HepG2 (cell line): ENCODE results near the gene JPH2. TPM values are rescaled to one million over a fixed set of nuclear protein-coding genes. Genes with fewer than 3 reads are reported as not detected.

Source experiments
- ATAC-seq: fragments of 200-7000 bp; cut with Tn5 transposase; 3 replicates; pipeline ENCODE4 v1.9.1; 2020; ENCODE audit warnings: mild to moderate bottlenecking, moderate library complexity
- BruUV-seq: library from RNA; stranded (reverse); fragments of 400-500 nt; replicated peaks from 2 replicates; lab custom pipeline; 2021; lab: Mats Ljungman, UMichigan
- CTCF ChIA-PET: fragments of 300-600 bp; formaldehyde crosslinking; extraction: SDS; loops from one replicate; lab custom pipeline; 2021; ENCODE audit warnings: low total read pairs, inconsistent platforms, low intra/inter-chr PET ratio; lab: Yijun Ruan, JAX
- POLR2A ChIA-PET: fragments of 350-600 bp; sonication (Branson Sonifier 250); formaldehyde crosslinking; loops from one replicate; lab custom pipeline; 2020; ENCODE audit warnings: antibody characterized with exemption, inconsistent platforms; lab: Yijun Ruan, JAX
- DNase-seq: peaks from one replicate; pipeline ENCODE4 v3.0.0-alpha.2; 2015; ENCODE audit warnings: low spot score
- FAIRE-seq: peaks from 3 replicates; lab custom pipeline; 2011; peaks lifted over from hg19 to GRCh38; lab: Jason Lieb, UNC
- H2AFZ ChIP-seq: one replicate; pipeline ENCODE4 v1.6.1; 2011; ENCODE audit warnings: low read length, inconsistent platforms
- H3K27ac ChIP-seq: fragments of 300-600 bp; 3 replicates; pipeline ENCODE4 v1.8.0; 2011; ENCODE audit warnings: mixed run types, mild to moderate bottlenecking, mixed read lengths, low read length, inconsistent platforms; ENCODE audit not compliant: insufficient read depth; ENCODE audit errors: extremely low read length
- H3K27me3 ChIP-seq, 2 experiments: fragments of 200-600 bp in 1 of 2; 2 replicates in 1 of 2; 3 replicates in 1 of 2; pipeline versions ENCODE4 v1.6.0 to v1.8.0; 2011; ENCODE audit warnings: low read length in 2 of 2, mild to moderate bottlenecking in 2 of 2, moderate library complexity in 2 of 2, inconsistent platforms in 1 of 2; ENCODE audit not compliant: insufficient read depth in 2 of 2, control insufficient read depth in 1 of 2
- H3K36me3 ChIP-seq, 2 experiments: fragments of 200-600 bp in 1 of 2; replicated peaks in 1 of 2; 2 replicates in 1 of 2; 3 replicates in 1 of 2; pipeline versions ENCODE4 v1.5.1 to v1.8.0; 2011; ENCODE audit warnings: low read length in 2 of 2, inconsistent platforms in 1 of 2; ENCODE audit not compliant: insufficient read depth in 2 of 2, control insufficient read depth in 1 of 2
- H3K4me1 ChIP-seq: 2 replicates; pipeline ENCODE4 v1.5.1; 2012; ENCODE audit warnings: low read length, inconsistent platforms; ENCODE audit not compliant: insufficient read depth
- H3K4me2 ChIP-seq: 2 replicates; pipeline ENCODE4 v1.6.0; 2011; ENCODE audit warnings: low read depth, low read length, inconsistent platforms
- H3K4me3 ChIP-seq, 3 experiments: fragments of 200-600 bp in 1 of 3; sonication (generic), shearing (Covaris generic) in 1 of 3; replicated peaks in 1 of 3; 2 replicates each; pipeline ENCODE4 v1.5.1; 2011 to 2016; ENCODE audit warnings: low read length in 3 of 3, inconsistent platforms in 2 of 3, low read depth in 2 of 3, mild to moderate bottlenecking in 2 of 3, control low read depth in 1 of 3, mixed read lengths in 1 of 3; ENCODE audit not compliant: insufficient read depth in 1 of 3
- H3K79me2 ChIP-seq: one replicate; pipeline ENCODE4 v1.6.1; 2011; ENCODE audit warnings: low read length, inconsistent platforms; ENCODE audit not compliant: insufficient read depth
- H3K9ac ChIP-seq: 2 replicates; pipeline ENCODE4 v1.6.0; 2011; ENCODE audit warnings: mild to moderate bottlenecking, low read depth, low read length, inconsistent platforms; ENCODE audit not compliant: insufficient read depth
- H3K9me3 ChIP-seq: 2 replicates; pipeline ENCODE4 v1.5.1; 2012; ENCODE audit warnings: mild to moderate bottlenecking, low read length
- H4K20me1 ChIP-seq: 2 replicates; pipeline ENCODE4 v1.6.0; 2011; ENCODE audit warnings: inconsistent platforms, mild to moderate bottlenecking, low read length, moderate library complexity; ENCODE audit not compliant: insufficient read depth
- ADNP ChIP-seq: sonication (generic); formaldehyde crosslinking; IDR thresholded peaks from 2 replicates; pipeline ENCODE4 v1.4.0; 2020; ENCODE audit warnings: missing genetic modification reagents
- EZH2 ChIP-seq: conservative IDR thresholded peaks from 2 replicates; pipeline ENCODE4 v1.6.1; 2012; ENCODE audit warnings: mild to moderate bottlenecking, low read depth, low read length, moderate library complexity
- FOXK2 ChIP-seq: fragments of 450-650 bp; IDR thresholded peaks from 2 replicates; pipeline ENCODE4 v1.6.1; 2016
- HNRNPLL ChIP-seq: fragments of 200-400 bp; formaldehyde crosslinking; IDR thresholded peaks from 2 replicates; pipeline ENCODE4 v1.6.1; 2017; ENCODE audit warnings: mild to moderate bottlenecking, low read depth, low read length; ENCODE audit not compliant: poor library complexity, severe bottlenecking
- HNRNPUL1 ChIP-seq: fragments of 200-400 bp; formaldehyde crosslinking; IDR thresholded peaks from 2 replicates; pipeline ENCODE4 v1.6.1; 2017; ENCODE audit warnings: low read depth, mild to moderate bottlenecking, low read length, moderate library complexity
- MXI1 ChIP-seq: IDR thresholded peaks from 3 replicates; pipeline ENCODE4 v1.6.1; 2012; ENCODE audit warnings: low read depth, low read length, inconsistent platforms, borderline replicate concordance
- SMAD1 ChIP-seq: sonication (generic); formaldehyde crosslinking; IDR thresholded peaks from 2 replicates; pipeline ENCODE4 v1.4.0; 2020; ENCODE audit warnings: missing genetic modification reagents, low read depth, mild to moderate bottlenecking, borderline replicate concordance
- SRSF1 ChIP-seq: fragments of 200-400 bp; formaldehyde crosslinking; optimal IDR thresholded peaks from 2 replicates; pipeline ENCODE3; 2017; ENCODE audit warnings: mild to moderate bottlenecking, low read depth, low read length, moderate library complexity
- ZBTB14 ChIP-seq: sonication (generic); formaldehyde crosslinking; IDR thresholded peaks from 2 replicates; pipeline ENCODE4 v1.4.0; 2020; ENCODE audit warnings: missing genetic modification reagents
- ZNF18 ChIP-seq: sonication (generic); formaldehyde crosslinking; IDR thresholded peaks from 2 replicates; pipeline ENCODE4 v1.8.0; 2022; ENCODE audit warnings: mild to moderate bottlenecking, missing genetic modification reagents; ENCODE audit not compliant: insufficient replicate concordance
- ZNF432 ChIP-seq: sonication (generic); formaldehyde crosslinking; IDR thresholded peaks from 2 replicates; pipeline ENCODE4 v1.5.0; 2020; ENCODE audit warnings: missing genetic modification reagents, mild to moderate bottlenecking, borderline replicate concordance
- ZNF83 ChIP-seq: sonication (generic); formaldehyde crosslinking; IDR thresholded peaks from 2 replicates; pipeline ENCODE4 v1.4.0; 2020; ENCODE audit warnings: missing genetic modification reagents, mild to moderate bottlenecking, borderline replicate concordance
- WGBS: methylation state at CpG from one replicate; pipeline ENCODE4 v1.1.6; 2017; ENCODE audit warnings: low lambda C conversion rate; 5-methylcytosine and 5-hydroxymethylcytosine counted together
- in situ Hi-C: cut with HindIII; loops from 2 replicates; pipeline ENCODE4 v1.10.0; 2017; ENCODE audit warnings: low pct_unique_long_range_greater_than_20kb; ENCODE audit not compliant: extremely low pct_ligation_motif_present
- intact Hi-C: fragments of 100-400 bp; cut with micrococcal nuclease; formaldehyde crosslinking; loops from one replicate; pipeline ENCODE4 v1.10.0; 2022; ENCODE audit not compliant: unreplicated experiment
- polyA plus RNA-seq, 8 experiments: library from polyadenylated mRNA; depleted of rRNA in 3 of 8; stranded (reverse) in 7 of 8; unstranded in 1 of 8; fragments of >200 nt; fragmentation: Illumina TruSeq in 4 of 8; extraction: Trizol in 4 of 8; gene quantifications; 2 replicates each; pipeline versions ENCODE4 v1.2.1 to v1.2.3, GENCODE V29; 2011 to 2016; ENCODE audit warnings: low read depth in 4 of 8, missing spikeins in 1 of 8, mixed read lengths in 1 of 8; ENCODE audit not compliant: insufficient read depth in 1 of 8
- total RNA-seq, 5 experiments: library from RNA; depleted of rRNA; stranded (reverse); fragments of >200 nt; fragmentation: Illumina TruSeq; extraction: Trizol; gene quantifications; 2 replicates each; pipeline ENCODE4 v1.2.3, GENCODE V29; 2016; ENCODE audit warnings: low read depth in 1 of 5

Gene JPH2
- total and polyA plus RNA-seq, 2 of the 13 experiments (the other 11 are each of a cell fraction or from before 2014, with no cell fraction given) = 0.42 TPM; not detected in 1

- peak; percentile 82 for TF ChIP-seq ZNF18 (CRISPR knock-in tag)
Measured at GRCh38 chr20:44187772-44188709, 1.1 kb upstream of the JPH2 start (continued).

- Histone ChIP-seq H3K79me2 (no peaks in the 10 kb centered on the region), H2AFZ (no peak overlapping the region), H3K27me3 (peaks cover 10 to 56% of the 10 kb centered on the region in 2 experiments; a peak in 4 of 5 replicates), H3K4me2 (peak overlapping the region; percentile 70), H3K9me3 (no peaks in the 10 kb centered on the region), H3K9ac (no peak overlapping the region), H3K36me3 (no peaks in the 10 kb centered on the region), H4K20me1 (no peaks in the 10 kb centered on the region), H3K4me1 (peaks cover 29% of the 10 kb centered on the region), H3K4me3 (peak overlapping the region; percentile 6 to 63 (median 52); a peak in 2 of 6 replicates), H3K27ac (no peak overlapping the region)
- CTCF ChIA-PET = no interaction called here
- POLR2A ChIA-PET = no interaction called here
- intact Hi-C loops = no loop called here
- in situ Hi-C loops = loop anchor here (5.0 kb wide), 1 partner anchor 69 kb away; no protein-coding TSS in a partner anchor
- no TSS peak for BruUV-seq
- WGBS = 24% methylated on average over 11 of the region's 14 CpGs
- ATAC-seq (no peak), DNase-seq (no peak), FAIRE-seq (no peak)
- TF ChIP-seq ZBTB14 (CRISPR knock-in tag) = no peak
- TF ChIP-seq ZNF83 (CRISPR knock-in tag) = no peak
- TF ChIP-seq FOXK2 = no peak
- peak; percentile 13 for TF ChIP-seq HNRNPLL
- TF ChIP-seq ADNP (CRISPR knock-in tag) = no peak
- 0 out of 2 replicates have a peak, but pooled peaks have one; percentile 73 for TF ChIP-seq EZH2
- TF ChIP-seq SRSF1 = peak; percentile 18
- no peak for TF ChIP-seq HNRNPUL1
- no peak for TF ChIP-seq SMAD1 (CRISPR knock-in tag)
- no peak for TF ChIP-seq ZNF432
- no peak for TF ChIP-seq MXI1
Measured at GRCh38 chr20:44186674-44187053, 324 bp downstream of the JPH2 start.
